Peyer's patch (tissue), 4 donors: ENCODE data around the gene AIPL1.

ENCODE experiments used
- POLR2A ChIP-seq, 2 donors: fragments of 450-650 bp; IDR thresholded peaks; one replicate each; pipeline ENCODE4 v1.5.1; 2017; ENCODE audit warnings: antibody characterized with exemption in 2 of 2, mild to moderate bottlenecking in 2 of 2, moderate library complexity in 2 of 2
- TF ChIP-seq, protein P1 (sequence below), 6 experiments: fragments of 450-650 bp in 4 of 6; fragments of 200-600 bp in 2 of 6; sonication (generic) in 1 of 6; IDR thresholded peaks; one replicate each; pipeline ENCODE4 v1.5.1; 2017 to 2019; ENCODE audit warnings: antibody characterized with exemption in 6 of 6, mild to moderate bottlenecking in 3 of 6, moderate library complexity in 1 of 6

- TF ChIP-seq, protein P1, sequence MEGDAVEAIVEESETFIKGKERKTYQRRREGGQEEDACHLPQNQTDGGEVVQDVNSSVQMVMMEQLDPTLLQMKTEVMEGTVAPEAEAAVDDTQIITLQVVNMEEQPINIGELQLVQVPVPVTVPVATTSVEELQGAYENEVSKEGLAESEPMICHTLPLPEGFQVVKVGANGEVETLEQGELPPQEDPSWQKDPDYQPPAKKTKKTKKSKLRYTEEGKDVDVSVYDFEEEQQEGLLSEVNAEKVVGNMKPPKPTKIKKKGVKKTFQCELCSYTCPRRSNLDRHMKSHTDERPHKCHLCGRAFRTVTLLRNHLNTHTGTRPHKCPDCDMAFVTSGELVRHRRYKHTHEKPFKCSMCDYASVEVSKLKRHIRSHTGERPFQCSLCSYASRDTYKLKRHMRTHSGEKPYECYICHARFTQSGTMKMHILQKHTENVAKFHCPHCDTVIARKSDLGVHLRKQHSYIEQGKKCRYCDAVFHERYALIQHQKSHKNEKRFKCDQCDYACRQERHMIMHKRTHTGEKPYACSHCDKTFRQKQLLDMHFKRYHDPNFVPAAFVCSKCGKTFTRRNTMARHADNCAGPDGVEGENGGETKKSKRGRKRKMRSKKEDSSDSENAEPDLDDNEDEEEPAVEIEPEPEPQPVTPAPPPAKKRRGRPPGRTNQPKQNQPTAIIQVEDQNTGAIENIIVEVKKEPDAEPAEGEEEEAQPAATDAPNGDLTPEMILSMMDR (IDR thresholded peaks at IDR 0.05), result no peak
- no peak for TF ChIP-seq POLR2A (IDR thresholded peaks at IDR 0.05)
Measured at GRCh38 chr17:6474376-6474775, 39.5 kb upstream of the AIPL1 start.
